SK-N-SH (cell line): ENCODE data around the gene XPA. TPM values are rescaled to one million over a fixed set of nuclear protein-coding genes. Genes with fewer than 3 reads are reported as not detected.

Source experiments
- CTCF ChIA-PET: fragments of 300-600, 350-600 bp; formaldehyde crosslinking; extraction: SDS; loops from one replicate; lab custom pipeline; 2021; lab: Yijun Ruan, JAX
- POLR2A ChIA-PET: fragments of 350-600 bp; sonication (Branson Sonifier 250); formaldehyde crosslinking; extraction: SDS; loops from one replicate; lab custom pipeline; 2020; ENCODE audit warnings: antibody characterized with exemption, inconsistent platforms; lab: Yijun Ruan, JAX
- DNase-seq: peaks from one replicate; pipeline ENCODE4 v3.0.0; 2012
- H2AFZ ChIP-seq: fragments of 200-600 bp; sonication (generic); 2 replicates; pipeline ENCODE4 v1.8.1; 2016; ENCODE audit warnings: antibody characterized with exemption, mild to moderate bottlenecking, low read depth
- H3F3A ChIP-seq: fragments of 200-600 bp; sonication (generic); replicated peaks from 2 replicates; pipeline ENCODE3; 2016; ENCODE audit warnings: antibody characterized with exemption, mild to moderate bottlenecking; ENCODE audit not compliant: insufficient read depth
- H3K27ac ChIP-seq, 2 experiments: fragments of 200-500 bp in 1 of 2; fragments of 200-600 bp in 1 of 2; sonication (Bioruptor generic) in 1 of 2; sonication (generic), shearing (Covaris generic) in 1 of 2; 2 replicates each; pipeline versions ENCODE4 v1.5.1 to v1.6.1; 2014 to 2016; ENCODE audit warnings: low read depth in 2 of 2, inconsistent platforms in 1 of 2, low read length in 1 of 2, mild to moderate bottlenecking in 1 of 2, mixed read lengths in 1 of 2
- H3K27me3 ChIP-seq: fragments of 200-600 bp; sonication (generic), shearing (Covaris generic); 2 replicates; pipeline ENCODE4 v1.6.1; 2016; ENCODE audit warnings: mixed run types; ENCODE audit not compliant: insufficient read depth
- H3K36me3 ChIP-seq, 2 experiments: fragments of 200-500 bp in 1 of 2; fragments of 200-600 bp in 1 of 2; sonication (Bioruptor generic) in 1 of 2; sonication (generic) in 1 of 2; replicated peaks in 1 of 2; 2 replicates each; pipeline versions ENCODE3 to v1.5.1; 2014 to 2016; ENCODE audit warnings: low read length in 1 of 2, mild to moderate bottlenecking in 1 of 2; ENCODE audit not compliant: insufficient read depth in 2 of 2, control insufficient read depth in 1 of 2
- H3K4me1 ChIP-seq, 2 experiments: fragments of 200-500 bp in 1 of 2; fragments of 200-600 bp in 1 of 2; sonication (Bioruptor generic) in 1 of 2; sonication (generic), shearing (Covaris generic) in 1 of 2; 2 replicates each; pipeline versions ENCODE4 v1.5.1 to v1.6.1; 2014 to 2016; ENCODE audit warnings: low read depth in 1 of 2, low read length in 1 of 2, mixed run types in 1 of 2; ENCODE audit not compliant: insufficient read depth in 2 of 2, control insufficient read depth in 1 of 2
- H3K4me2 ChIP-seq: fragments of 200-600 bp; sonication (generic), shearing (Covaris generic); 2 replicates; pipeline ENCODE4 v1.6.1; 2017; ENCODE audit warnings: mixed run types
- H3K4me3 ChIP-seq, 2 experiments: fragments of 200-500 bp in 1 of 2; fragments of 200-600 bp in 1 of 2; sonication (Bioruptor generic) in 1 of 2; sonication (generic), shearing (Covaris generic) in 1 of 2; 2 replicates each; pipeline versions ENCODE4 v1.5.1 to v1.8.1; 2014 to 2016; ENCODE audit warnings: low read depth in 2 of 2, inconsistent platforms in 1 of 2, low read length in 1 of 2, mild to moderate bottlenecking in 1 of 2, mixed read lengths in 1 of 2, moderate library complexity in 1 of 2
- H3K79me2 ChIP-seq: fragments of 200-600 bp; sonication (generic); 2 replicates; pipeline ENCODE4 v1.8.1; 2017; ENCODE audit warnings: mild to moderate bottlenecking; ENCODE audit not compliant: insufficient read depth
- H3K9ac ChIP-seq: fragments of 200-600 bp; sonication (generic); 2 replicates; pipeline ENCODE4 v1.6.1; 2017; ENCODE audit warnings: mixed run types
- H3K9me2 ChIP-seq: fragments of 200-600 bp; sonication (generic); 2 replicates; pipeline ENCODE4 v1.6.1; 2017; ENCODE audit warnings: mixed run types
- H3K9me3 ChIP-seq: fragments of 200-600 bp; sonication (generic); 2 replicates; pipeline ENCODE4 v1.6.1; 2017; ENCODE audit warnings: mixed run types, mild to moderate bottlenecking, moderate library complexity
- H4K20me1 ChIP-seq: fragments of 200-600 bp; sonication (generic); 2 replicates; pipeline ENCODE4 v1.6.1; 2017; ENCODE audit warnings: mild to moderate bottlenecking, mixed run types; ENCODE audit not compliant: insufficient read depth
- CHD2 ChIP-seq: fragments of 150-350 bp; IDR thresholded peaks from 2 replicates; pipeline ENCODE4 v1.6.1; 2018; ENCODE audit warnings: low read length; ENCODE audit not compliant: partially characterized antibody
- EP300 ChIP-seq, 2 experiments: IDR thresholded peaks; 2 replicates each; pipeline versions ENCODE4 v1.4.0 to v1.6.1; 2012; ENCODE audit warnings: borderline replicate concordance in 1 of 2, low read depth in 1 of 2, low read length in 1 of 2
- FOSL2 ChIP-seq: IDR thresholded peaks from 2 replicates; pipeline ENCODE4 v1.4.0; 2012; ENCODE audit warnings: low read depth, mild to moderate bottlenecking, moderate library complexity, borderline replicate concordance
- FOXJ3 ChIP-seq: sonication (generic); formaldehyde crosslinking; IDR thresholded peaks from 2 replicates; pipeline ENCODE4 v1.5.1; 2020; ENCODE audit warnings: mild to moderate bottlenecking, missing genetic modification reagents
- JUND ChIP-seq: IDR thresholded peaks from 2 replicates; pipeline ENCODE4 v1.4.0; 2012
- MXI1 ChIP-seq: IDR thresholded peaks from 2 replicates; pipeline ENCODE4 v1.6.1; 2012; ENCODE audit warnings: mild to moderate bottlenecking, low read depth, low read length, improper control_type of control experiment
- NFIC ChIP-seq: IDR thresholded peaks from 2 replicates; pipeline ENCODE4 v1.4.0; 2012; ENCODE audit warnings: borderline replicate concordance
- NRF1 ChIP-seq: IDR thresholded peaks from 2 replicates; pipeline ENCODE4 v1.6.1; 2012; ENCODE audit warnings: low read depth, mild to moderate bottlenecking, low read length
- RCOR1 ChIP-seq: fragments of 150-350 bp; IDR thresholded peaks from 2 replicates; pipeline ENCODE4 v1.6.1; 2017; ENCODE audit warnings: antibody characterized with exemption, low read length
- REST ChIP-seq: IDR thresholded peaks from 2 replicates; pipeline ENCODE4 v1.6.1; 2012; ENCODE audit warnings: mild to moderate bottlenecking, low read depth, low read length, moderate library complexity
- RFX5 ChIP-seq: IDR thresholded peaks from 2 replicates; pipeline ENCODE4 v1.6.1; 2012; ENCODE audit warnings: mild to moderate bottlenecking, improper control_type of control experiment, low read length
- SIN3A ChIP-seq: IDR thresholded peaks from 2 replicates; pipeline ENCODE4 v1.6.1; 2012; ENCODE audit warnings: low read depth, mild to moderate bottlenecking, low read length, moderate library complexity, borderline replicate concordance
- SMC3 ChIP-seq: IDR thresholded peaks from 2 replicates; pipeline ENCODE4 v1.6.1; 2012; ENCODE audit warnings: low read depth, low read length, improper control_type of control experiment
- TAF1 ChIP-seq: IDR thresholded peaks from 2 replicates; pipeline ENCODE4 v1.6.1; 2012; ENCODE audit warnings: low read depth, mild to moderate bottlenecking, low read length, moderate library complexity, borderline replicate concordance
- TCF12 ChIP-seq: IDR thresholded peaks from 2 replicates; pipeline ENCODE4 v1.4.0; 2012
- TEAD4 ChIP-seq: IDR thresholded peaks from 2 replicates; pipeline ENCODE4 v1.4.0; 2012; ENCODE audit warnings: mild to moderate bottlenecking, borderline replicate concordance; ENCODE audit not compliant: insufficient read depth
- YY1 ChIP-seq: IDR thresholded peaks from 2 replicates; pipeline ENCODE4 v1.4.0; 2012; ENCODE audit warnings: low read depth, mild to moderate bottlenecking
- WGBS: methylation state at CpG from one replicate; pipeline ENCODE4 v1.1.6; 2017; ENCODE audit warnings: low lambda C conversion rate; 5-methylcytosine and 5-hydroxymethylcytosine counted together
- polyA plus RNA-seq, 3 experiments: library from polyadenylated mRNA; depleted of rRNA; stranded (reverse); fragments of >200 nt; gene quantifications; 2 replicates each; pipeline ENCODE4 v1.2.3, GENCODE V29; 2012
- TF ChIP-seq, protein P1 (sequence below): fragments of 150-350 bp; IDR thresholded peaks from 2 replicates; pipeline ENCODE4 v1.6.1; 2016; ENCODE audit warnings: mild to moderate bottlenecking, low read depth, low read length
- TF ChIP-seq, protein P2 (sequence below): IDR thresholded peaks from 2 replicates; pipeline ENCODE4 v1.4.0; 2012; ENCODE audit warnings: low read depth, borderline replicate concordance
- TF ChIP-seq, protein P3 (sequence below): IDR thresholded peaks from 2 replicates; pipeline ENCODE4 v1.4.0; 2012; ENCODE audit warnings: low read depth

XPA gene
- polyA plus RNA-seq, 1 of the 3 experiments (the other 2 are of a cell fraction): 3.3 TPM

GRCh38 chr9:97666907-97667686 lies 30.0 kb downstream of the XPA start (continued):
- TF ChIP-seq, protein P1, sequence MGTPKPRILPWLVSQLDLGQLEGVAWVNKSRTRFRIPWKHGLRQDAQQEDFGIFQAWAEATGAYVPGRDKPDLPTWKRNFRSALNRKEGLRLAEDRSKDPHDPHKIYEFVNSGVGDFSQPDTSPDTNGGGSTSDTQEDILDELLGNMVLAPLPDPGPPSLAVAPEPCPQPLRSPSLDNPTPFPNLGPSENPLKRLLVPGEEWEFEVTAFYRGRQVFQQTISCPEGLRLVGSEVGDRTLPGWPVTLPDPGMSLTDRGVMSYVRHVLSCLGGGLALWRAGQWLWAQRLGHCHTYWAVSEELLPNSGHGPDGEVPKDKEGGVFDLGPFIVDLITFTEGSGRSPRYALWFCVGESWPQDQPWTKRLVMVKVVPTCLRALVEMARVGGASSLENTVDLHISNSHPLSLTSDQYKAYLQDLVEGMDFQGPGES: no peak
- no peak for TF ChIP-seq SMC3
- TF ChIP-seq NRF1: no peak
- TF ChIP-seq TEAD4: no peak
- TF ChIP-seq SIN3A: no peak
- TF ChIP-seq JUND: no peak

DNA sequence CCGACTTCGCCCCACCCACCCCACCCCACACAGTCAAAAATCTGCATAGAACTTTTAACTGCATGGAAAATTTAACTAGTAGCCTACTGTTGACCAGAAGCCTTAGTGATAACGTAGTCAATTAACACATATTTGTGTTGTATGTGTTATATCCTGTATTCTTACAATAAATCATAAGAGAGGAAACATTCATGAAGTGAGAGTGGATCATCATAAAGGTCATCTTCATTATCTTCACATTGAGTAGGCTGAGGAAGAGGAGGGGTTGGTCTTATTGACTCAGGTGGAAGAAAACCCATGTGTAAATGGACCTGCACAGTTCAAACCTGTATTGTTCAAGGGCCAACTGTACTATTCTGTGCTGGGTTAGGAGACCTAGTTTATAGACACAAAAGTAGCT lies 31.4 kb downstream of the XPA start:
- Histone ChIP-seq H3K4me3 (no peak overlapping the region), H4K20me1 (no peaks in the 10 kb centered on the region), H3K27me3 (no peaks in the 10 kb centered on the region), H3K9me3 (no peaks in the 10 kb centered on the region), H3K27ac (no peak overlapping the region), H3K4me2 (no peak overlapping the region), H3F3A (peaks cover 14% of the 10 kb centered on the region), H3K79me2 (no peaks in the 10 kb centered on the region), H2AFZ (no peak overlapping the region), H3K9ac (no peak overlapping the region), H3K4me1 (no peaks in the 10 kb centered on the region), H3K36me3 (peaks cover 83 to 93% of the 10 kb centered on the region in 2 experiments), H3K9me2 (no peaks in the 10 kb centered on the region)
- ChIA-PET POLR2A (no interaction called here), CTCF (interaction anchor here (1.1 kb wide), 1 partner anchor 196 kb away, joined by 3 read pairs; no protein-coding TSS in a partner anchor)
- 95% methylated on average over 3 of the region's 3 CpGs for WGBS
- TF ChIP-seq FOSL2 (no peak), SMC3 (no peak), MXI1 (no peak), YY1 (no peak)
- no peak for DNase-seq

GRCh38 chr9:97660847-97661246 lies 36.3 kb downstream of the XPA start:
- DNase-seq: no peak
- Histone ChIP-seq H3F3A (peaks cover 3% of the 10 kb centered on the region), H3K4me1 (no peaks in the 10 kb centered on the region), H3K79me2 (no peaks in the 10 kb centered on the region), H3K4me3 (no peak overlapping the region), H3K9me3 (no peaks in the 10 kb centered on the region), H4K20me1 (no peaks in the 10 kb centered on the region), H3K27ac (no peak overlapping the region), H3K9me2 (no peaks in the 10 kb centered on the region), H3K4me2 (no peak overlapping the region), H3K36me3 (peaks cover 83 to 87% of the 10 kb centered on the region in 2 experiments), H3K9ac (no peak overlapping the region), H3K27me3 (no peaks in the 10 kb centered on the region), H2AFZ (no peak overlapping the region)
- ChIA-PET POLR2A (no interaction called here), CTCF (interaction anchor here (1.0 kb wide), 1 partner anchor 11 kb away, joined by 3 read pairs; no protein-coding TSS in a partner anchor)
- 98% methylated on average over 2 of the region's 2 CpGs for WGBS
- TF ChIP-seq, protein P2, sequence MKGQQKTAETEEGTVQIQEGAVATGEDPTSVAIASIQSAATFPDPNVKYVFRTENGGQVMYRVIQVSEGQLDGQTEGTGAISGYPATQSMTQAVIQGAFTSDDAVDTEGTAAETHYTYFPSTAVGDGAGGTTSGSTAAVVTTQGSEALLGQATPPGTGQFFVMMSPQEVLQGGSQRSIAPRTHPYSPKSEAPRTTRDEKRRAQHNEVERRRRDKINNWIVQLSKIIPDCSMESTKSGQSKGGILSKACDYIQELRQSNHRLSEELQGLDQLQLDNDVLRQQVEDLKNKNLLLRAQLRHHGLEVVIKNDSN: no peak
- TF ChIP-seq RFX5 (no peak), FOXJ3 (CRISPR knock-in tag) (no peak), TAF1 (no peak), NFIC (no peak), REST (no peak), RCOR1 (no peak), TCF12 (no peak), EP300 (IDR thresholded peaks at IDR 0.05; ENCODE audit: borderline replicate concordance in 1 of 2, low read depth in 1 of 2, low read length in 1 of 2) (no peak), CHD2 (no peak), JUND (no peak)
- TF ChIP-seq, protein P3, sequence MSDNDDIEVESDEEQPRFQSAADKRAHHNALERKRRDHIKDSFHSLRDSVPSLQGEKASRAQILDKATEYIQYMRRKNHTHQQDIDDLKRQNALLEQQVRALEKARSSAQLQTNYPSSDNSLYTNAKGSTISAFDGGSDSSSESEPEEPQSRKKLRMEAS: no peak
